Stimulated activated CD8-positive, alpha-beta memory T cell treated with anti-CD3 and anti-CD28 coated beads, Interleukin-4, amount 100 ng/mL, for 1 hour (primary cell): ENCODE results near the gene C22orf23.

ENCODE experiments used
- DNase-seq, 2 donors: peaks; one replicate each; pipeline ENCODE4 v3.0.0-alpha.2; 2020; ENCODE audit warnings: low read depth in 2 of 2, low spot score in 1 of 2

C22orf23 gene

DNA sequence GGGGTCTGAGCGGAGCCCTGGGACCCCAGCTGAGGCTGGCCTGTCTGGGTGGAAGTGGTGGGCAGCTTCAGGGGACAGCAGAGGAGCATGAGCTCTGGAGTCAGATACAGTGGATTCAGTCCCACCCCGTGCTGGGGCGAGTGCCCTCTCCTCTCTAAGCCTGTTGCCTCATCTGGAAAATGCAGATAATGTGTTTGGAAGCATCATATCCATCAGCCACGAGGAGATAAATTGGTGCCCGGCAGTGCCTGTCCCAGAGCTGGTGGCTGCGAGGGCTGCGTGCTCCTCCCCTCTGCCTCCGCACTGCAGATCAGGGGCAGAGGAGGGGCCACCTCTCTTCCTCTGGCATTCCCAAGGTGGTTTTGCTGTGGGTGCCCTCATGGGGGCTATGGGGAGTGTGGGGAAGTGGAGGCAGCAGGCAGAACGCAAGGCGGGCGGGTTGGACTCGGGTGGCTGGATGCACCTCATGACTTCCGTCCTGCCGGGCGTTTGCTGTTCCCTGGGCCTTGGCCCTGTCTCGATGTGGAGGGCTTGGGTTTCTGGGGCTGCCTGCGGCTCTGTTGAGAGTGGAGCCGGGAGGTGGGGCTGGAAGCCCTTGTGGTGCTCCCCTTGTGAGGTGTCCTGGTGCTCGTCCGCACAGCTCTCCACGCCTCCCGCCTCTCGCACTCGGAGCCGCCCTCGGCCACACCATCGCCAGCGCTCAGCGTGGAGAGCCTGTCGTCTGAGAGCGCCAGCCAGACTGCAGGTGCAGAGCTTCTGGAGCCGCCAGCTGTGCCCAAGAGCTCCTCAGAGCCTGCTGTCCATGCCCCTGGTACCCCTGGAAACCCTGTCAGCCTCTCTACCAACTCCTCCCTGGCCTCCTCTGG lies 26.4 kb downstream of the C22orf23 start:
- DNase-seq, result no peak

GRCh38 chr22:37926358-37926757 lies 27.0 kb downstream of the C22orf23 start:
- no peak for DNase-seq

DNA sequence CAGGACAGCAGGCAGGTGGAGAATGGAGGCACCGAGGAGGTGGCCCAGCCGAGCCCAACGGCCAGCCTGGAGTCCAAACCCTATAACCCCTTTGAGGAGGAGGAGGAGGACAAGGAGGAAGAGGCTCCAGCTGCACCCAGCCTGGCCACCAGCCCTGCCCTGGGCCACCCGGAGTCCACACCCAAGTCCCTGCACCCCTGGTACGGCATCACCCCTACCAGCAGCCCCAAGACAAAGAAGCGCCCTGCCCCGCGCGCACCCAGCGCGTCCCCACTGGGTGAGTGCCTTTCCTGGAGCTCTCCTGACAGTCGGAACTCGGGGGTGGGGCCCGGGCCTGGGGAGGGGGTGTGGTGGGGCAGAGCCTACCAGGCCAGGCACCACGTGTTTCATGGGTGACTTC lies 27.6 kb downstream of the C22orf23 start:
- no peak for DNase-seq

DNA sequence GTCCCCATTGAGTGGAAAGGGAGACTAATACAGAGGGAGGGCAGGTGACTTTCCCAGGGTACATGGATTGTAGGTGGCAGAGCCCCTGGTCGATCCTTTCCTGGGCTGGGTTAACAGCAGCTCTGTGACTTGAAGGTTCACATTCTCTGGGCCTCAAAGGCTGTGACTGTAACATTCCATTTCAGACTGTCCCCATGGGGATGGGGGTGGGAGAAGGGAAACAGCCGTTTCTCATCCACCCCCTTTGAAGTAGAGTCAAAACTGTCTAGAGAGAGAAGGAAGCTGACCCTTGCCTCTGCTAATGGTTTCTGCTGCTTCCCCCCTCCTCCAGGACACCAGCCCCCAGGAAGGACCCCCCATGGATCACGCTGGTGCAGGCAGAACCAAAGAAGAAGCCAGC lies 28.1 kb downstream of the C22orf23 start:
- DNase-seq, result no peak

DNA sequence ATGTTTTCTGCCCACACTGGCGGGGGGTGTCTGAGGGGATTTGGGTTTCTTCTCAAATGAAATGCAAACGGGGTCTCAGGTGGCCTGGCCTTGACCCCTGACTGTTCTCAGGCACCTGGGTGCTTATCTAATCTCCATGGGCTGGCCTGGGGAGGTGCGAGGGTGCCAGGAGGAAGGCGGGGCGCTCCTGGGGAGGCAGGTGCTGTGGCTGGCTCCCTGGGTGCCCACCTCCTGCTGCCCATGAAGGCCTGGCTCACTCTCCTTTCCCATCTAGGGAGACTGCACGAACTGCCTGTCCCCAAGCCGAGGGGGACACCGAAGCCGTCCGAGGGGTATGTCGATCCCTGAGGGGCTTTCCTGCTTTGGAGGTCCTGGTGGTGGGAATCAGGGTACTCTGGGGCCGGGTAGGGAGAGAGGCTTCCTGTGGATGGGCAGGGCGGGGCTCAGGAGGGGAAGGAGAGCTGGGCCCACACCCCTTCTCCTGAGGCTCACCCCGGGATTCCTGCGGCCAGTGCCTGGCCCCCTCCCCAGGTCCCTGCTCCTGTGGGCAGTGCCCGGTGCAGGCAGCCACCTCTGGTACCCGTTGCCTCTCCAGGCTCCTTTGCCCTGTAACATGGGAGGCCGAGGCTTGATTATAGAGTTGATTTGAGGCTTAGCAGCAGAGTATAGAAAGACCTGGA lies 28.9 kb downstream of the C22orf23 start:
- no peak for DNase-seq

DNA sequence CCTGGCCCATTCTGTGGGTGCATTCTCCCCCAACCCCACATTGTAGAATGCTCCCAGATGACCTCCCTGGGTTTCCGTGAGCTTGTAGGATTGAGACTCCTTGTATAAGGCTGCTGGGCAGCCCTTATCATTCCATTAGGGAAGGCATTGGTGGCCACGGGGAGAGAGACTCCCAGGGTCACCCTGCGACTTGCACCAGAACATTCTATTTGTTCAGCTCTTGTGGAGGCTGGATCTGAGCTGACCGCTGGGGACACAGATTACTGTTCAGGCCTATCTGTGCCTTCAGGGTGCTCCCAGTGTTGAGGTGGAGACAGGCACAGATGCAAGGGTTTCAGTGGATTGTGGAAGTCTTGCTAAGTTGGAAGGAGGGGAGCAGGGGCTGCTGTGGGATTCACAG lies 29.5 kb downstream of the C22orf23 start:
- DNase-seq, result no peak

GRCh38 chr22:37922191-37922590 lies 31.2 kb downstream of the C22orf23 start:
- no peak for DNase-seq

DNA sequence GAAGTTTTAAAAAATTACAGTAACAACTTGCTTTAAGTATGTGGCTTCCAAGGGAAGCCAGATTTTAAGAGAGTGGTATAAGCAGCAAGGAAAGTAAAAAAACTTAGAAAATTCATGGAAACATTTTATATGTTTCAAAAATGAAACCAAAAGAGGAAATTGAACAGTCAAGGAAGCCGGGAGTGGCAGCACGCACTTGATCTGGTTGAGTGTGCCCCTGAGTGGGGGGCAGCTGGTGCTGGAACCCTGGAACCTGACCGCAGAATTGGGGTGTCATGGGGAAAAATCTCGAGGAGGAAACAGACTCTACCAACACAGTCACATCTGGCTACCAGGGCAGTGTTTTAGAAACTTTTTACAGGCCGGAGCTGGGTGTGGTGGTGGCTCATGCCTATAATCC lies 33.3 kb downstream of the C22orf23 start:
- no peak for DNase-seq

DNA sequence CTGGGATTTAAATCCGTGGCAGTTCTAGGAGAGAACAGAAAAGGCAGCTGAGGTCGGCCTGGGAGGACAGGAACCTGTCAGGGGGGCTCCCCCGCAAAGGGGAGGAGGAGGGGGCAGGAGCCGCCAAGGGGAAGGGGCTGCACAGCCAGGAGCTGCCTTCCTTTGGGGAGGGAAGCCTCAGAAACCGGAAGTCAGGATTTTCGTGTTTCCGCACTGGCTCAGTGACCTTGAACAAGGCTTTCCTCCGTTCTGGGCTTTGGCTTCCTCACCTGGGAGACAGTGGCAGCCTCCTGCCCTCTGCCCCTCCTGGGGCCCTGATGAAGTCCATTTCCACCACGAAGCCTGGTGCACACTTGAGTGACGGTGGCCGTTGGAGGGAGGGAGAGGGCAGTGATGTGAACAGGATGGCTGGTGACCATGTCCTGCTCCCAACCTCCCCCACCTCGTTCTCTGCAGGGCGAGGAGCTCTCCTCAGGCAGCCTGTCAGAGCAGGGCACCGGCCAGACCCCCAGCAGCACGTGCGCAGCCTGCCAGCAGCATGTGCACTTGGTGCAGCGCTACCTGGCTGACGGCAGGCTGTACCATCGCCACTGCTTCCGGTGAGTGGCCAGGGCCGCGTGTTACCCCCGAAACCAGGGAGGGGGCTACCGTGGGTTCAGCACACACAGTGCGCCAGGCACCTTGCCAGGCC lies 34.7 kb downstream of the C22orf23 start:
- DNase-seq, result no peak

- no peak for DNase-seq
These were observed 35.4 kb downstream of the C22orf23 start for GRCh38 chr22:37917874-37918548.

DNA sequence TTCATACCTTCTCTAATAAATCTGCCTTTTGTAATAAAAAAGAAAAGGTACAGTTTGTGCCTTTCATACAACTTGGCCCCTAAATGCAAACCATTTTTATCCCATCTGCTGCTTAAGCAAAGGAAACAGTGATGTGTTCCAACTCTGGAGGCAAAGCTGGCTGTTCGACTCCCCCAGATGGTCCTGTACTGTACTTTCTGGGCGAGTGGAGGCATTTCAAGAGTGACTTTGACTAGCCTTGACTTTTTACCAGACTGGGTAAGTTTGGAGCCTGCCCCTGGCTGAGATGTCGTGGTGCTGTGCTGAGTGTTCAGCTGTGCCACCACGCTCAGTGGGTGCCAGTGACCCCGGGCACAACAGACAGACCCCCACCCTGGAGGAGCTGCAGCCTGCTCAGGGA lies 37.1 kb downstream of the C22orf23 start:
- DNase-seq, result no peak

- no peak for DNase-seq
These were observed 40.1 kb downstream of the C22orf23 start for GRCh38 chr22:37913233-37913721.

GRCh38 chr22:37912171-37912570 lies 41.2 kb downstream of the C22orf23 start:
- DNase-seq, result no peak

DNA sequence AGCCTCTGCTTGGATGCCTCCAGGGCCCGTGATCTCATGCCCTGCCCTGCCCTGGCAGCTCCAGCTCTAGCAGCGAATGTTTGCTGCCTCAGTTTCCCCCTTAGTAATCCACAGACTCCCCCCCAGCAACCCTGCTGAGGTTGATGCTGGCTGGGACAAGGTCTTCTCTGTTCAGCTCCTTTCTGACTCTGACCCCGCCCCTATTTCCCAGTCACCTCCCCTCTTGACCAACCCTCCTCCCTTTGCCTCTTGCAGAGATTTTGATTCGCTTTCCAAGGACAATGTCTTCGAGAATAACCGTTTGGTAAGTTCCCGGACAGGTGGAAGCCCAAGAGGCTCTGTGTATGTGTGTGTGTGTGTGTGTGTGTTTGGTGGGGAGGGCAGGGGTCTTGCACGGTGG lies 41.7 kb downstream of the C22orf23 start:
- no peak for DNase-seq

DNA sequence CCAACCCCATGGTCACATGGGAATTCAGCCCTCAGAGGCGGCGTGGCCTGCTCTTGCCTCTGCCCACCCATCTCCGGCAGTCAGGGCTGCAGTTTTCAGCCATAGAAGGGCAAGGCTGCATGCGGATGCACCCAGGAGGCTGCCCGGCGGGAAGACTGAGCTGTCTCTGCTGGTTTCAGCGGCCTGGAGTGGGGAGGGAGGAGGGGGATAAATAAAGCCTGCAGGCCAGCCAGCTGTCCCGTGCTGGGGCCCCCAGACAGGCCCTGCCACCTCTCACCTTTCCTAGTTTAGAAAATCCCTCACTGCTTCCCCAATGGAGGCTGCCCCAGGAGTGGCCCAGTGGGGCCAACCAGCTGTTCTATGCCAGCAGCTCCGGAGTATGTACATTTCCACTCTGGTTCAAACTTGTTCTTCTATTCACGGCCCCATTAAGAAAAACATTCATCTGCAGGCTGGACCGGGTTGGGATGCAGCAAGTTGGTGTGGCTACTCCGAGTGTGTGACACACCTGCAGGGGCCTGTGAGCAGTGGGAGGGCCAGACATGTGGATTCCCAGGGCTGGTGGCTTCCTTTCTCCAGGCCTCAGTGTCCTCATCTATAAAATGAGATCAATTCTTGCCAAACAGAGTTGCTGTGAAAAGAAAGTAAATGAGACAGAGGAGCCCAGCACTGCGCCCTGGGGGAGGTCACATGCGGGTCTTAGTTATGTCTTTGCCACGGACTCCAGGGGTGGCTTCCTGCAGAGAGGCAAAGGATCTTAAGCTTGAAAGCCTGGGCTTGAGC lies 42.3 kb downstream of the C22orf23 start:
- DNase-seq, result no peak

DNA sequence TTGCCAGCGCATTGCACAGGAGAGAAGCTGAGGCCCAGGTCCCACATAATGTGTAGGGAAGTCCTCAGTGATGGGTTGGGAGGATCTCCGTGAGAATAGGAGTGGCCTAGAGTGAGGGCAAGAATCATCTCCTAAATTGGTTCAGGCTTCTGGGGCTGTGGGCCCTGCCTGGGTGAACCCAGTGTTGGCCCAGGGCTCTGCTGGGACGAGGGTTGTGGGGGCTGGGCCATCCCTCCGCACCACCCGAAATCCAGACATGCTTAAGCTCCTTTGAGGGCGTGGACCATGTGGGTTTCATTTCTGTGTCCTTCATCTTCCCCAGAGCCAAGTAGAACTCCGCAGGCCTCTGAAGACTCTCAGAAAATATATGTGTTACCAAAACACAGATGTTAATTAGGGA lies 43.6 kb downstream of the C22orf23 start:
- DNase-seq, result no peak

DNA sequence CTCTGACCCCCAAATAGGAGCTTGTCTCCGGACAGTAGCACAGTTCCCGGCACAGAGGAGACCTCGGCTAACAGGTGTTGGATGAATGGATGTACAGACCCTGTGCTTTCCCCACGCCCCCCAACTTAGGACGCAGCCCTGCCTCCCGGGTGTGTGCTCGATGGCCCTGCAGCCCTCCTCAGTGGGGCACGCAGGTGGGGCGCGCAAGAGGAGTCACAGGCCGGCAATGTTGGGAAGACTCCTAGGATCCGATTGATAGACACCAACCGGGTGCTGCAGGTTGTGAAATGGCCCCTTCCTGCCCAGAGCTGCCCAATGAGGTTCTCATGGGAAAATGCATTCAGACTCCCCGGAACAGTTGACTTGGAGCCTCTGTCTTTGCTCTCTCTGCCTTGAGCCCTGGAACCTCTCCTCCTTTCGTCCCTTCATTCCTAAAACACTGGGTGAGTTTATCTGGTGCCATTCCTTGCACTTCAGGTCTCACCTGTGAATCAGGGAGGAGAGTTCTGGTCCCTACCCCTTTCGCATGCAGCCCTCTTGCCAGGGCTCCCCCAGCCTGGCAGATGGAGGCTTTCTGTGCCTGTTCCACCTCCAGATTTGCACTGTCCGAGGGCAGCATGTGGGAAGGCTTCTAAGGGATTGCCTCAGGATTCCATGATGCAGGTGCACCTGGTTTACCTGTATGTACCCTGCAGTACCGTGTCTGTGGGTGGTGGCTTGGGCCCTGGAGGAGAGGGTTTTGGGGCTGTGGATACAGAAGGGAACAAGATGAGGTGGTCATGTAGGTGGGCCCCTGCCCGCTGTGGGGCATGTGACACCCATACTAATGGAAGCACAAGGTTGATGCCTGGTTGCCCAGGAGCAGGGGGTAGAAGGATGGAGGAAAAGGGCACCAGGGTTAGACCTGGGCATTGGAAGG lies 46.1 kb downstream of the C22orf23 start:
- no peak for DNase-seq

- no peak for DNase-seq
These were observed 46.9 kb downstream of the C22orf23 start for GRCh38 chr22:37906364-37907008.
